Measurements from ENCODE around the gene CAMKK2. TPM values are rescaled to one million over a fixed set of nuclear protein-coding genes. Genes with fewer than 3 reads are reported as not detected.
"Not testable (repeated sequence)": the region's sequence is repeated elsewhere in the genome, so short reads cannot be mapped to it uniquely, and the experiment has no call there.

The CAMKK2 gene
- total RNA-seq, 2 experiments from 2014 or later, result 21.1 to 27.6 TPM

GRCh38 chr12:121301876-121302275, 5.4 kb upstream of the CAMKK2 start:
- Histone ChIP-seq H3K27ac (ENCODE audit: low read depth, low read length, poor library complexity, severe bottlenecking) (no peak overlapping the region), H2AFZ (ENCODE audit: low read length) (no peak overlapping the region), H3K9me3 (ENCODE audit: low read length) (no peaks in the 10 kb centered on the region), H3K79me2 (ENCODE audit: insufficient read depth, low read depth, low read length) (no peaks in the 10 kb centered on the region), H3K4me1 (ENCODE audit: insufficient read depth, low read length, poor library complexity, severe bottlenecking) (peaks cover 27% of the 10 kb centered on the region), H3K9me2 (ENCODE audit: insufficient read depth, low read length) (no peaks in the 10 kb centered on the region), H3K4me2 (ENCODE audit: low read length) (no peak overlapping the region), H3K4me3 (ENCODE audit: low read depth, low read length, poor library complexity, severe bottlenecking) (no peak overlapping the region), H3K36me3 (ENCODE audit: insufficient read depth, low read length) (0 out of 2 replicates have a peak, but pooled peaks cover 4% of the 10 kb centered on the region), H4K20me1 (ENCODE audit: insufficient read depth, low read length) (no peaks in the 10 kb centered on the region)
- DNase-seq (ENCODE audit: low spot score), result no peak
- ChIA-PET POLR2A (interaction anchor here (0.6 kb wide), 1 partner anchor 23 kb away, joined by 4 read pairs; no protein-coding TSS in a partner anchor), CTCF (ENCODE audit: unreplicated experiment) (no interaction called here)
- TF ChIP-seq, protein P1, sequence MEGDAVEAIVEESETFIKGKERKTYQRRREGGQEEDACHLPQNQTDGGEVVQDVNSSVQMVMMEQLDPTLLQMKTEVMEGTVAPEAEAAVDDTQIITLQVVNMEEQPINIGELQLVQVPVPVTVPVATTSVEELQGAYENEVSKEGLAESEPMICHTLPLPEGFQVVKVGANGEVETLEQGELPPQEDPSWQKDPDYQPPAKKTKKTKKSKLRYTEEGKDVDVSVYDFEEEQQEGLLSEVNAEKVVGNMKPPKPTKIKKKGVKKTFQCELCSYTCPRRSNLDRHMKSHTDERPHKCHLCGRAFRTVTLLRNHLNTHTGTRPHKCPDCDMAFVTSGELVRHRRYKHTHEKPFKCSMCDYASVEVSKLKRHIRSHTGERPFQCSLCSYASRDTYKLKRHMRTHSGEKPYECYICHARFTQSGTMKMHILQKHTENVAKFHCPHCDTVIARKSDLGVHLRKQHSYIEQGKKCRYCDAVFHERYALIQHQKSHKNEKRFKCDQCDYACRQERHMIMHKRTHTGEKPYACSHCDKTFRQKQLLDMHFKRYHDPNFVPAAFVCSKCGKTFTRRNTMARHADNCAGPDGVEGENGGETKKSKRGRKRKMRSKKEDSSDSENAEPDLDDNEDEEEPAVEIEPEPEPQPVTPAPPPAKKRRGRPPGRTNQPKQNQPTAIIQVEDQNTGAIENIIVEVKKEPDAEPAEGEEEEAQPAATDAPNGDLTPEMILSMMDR (conservative IDR thresholded peaks at IDR 0.05; ENCODE audit: low read length), result no peak
- no peak for TF ChIP-seq EZH2phosphoT487 (IDR thresholded peaks at IDR 0.05; ENCODE audit: borderline replicate concordance, low read depth, low read length)
- BruUV-seq (replicated peaks), result no TSS peak
- intact Hi-C loops (cut with micrococcal nuclease; ENCODE audit: unreplicated experiment), result no loop called here

GRCh38 chr12:121300083-121300819, 3.7 kb upstream of the CAMKK2 start:
- BruUV-seq (replicated peaks), result no TSS peak
- DNase-seq (ENCODE audit: low spot score), result no peak
- Histone ChIP-seq H3K9me3 (ENCODE audit: low read length) (no peaks in the 10 kb centered on the region), H3K4me2 (ENCODE audit: low read length) (peak overlapping the region; percentile 56), H3K4me3 (ENCODE audit: low read depth, low read length, poor library complexity, severe bottlenecking) (no peak overlapping the region), H3K27ac (ENCODE audit: low read depth, low read length, poor library complexity, severe bottlenecking) (no peak overlapping the region), H3K9me2 (ENCODE audit: insufficient read depth, low read length) (no peaks in the 10 kb centered on the region), H3K4me1 (ENCODE audit: insufficient read depth, low read length, poor library complexity, severe bottlenecking) (peaks cover 29% of the 10 kb centered on the region), H4K20me1 (ENCODE audit: insufficient read depth, low read length) (no peaks in the 10 kb centered on the region), H3K36me3 (ENCODE audit: insufficient read depth, low read length) (no peaks in the 10 kb centered on the region), H2AFZ (ENCODE audit: low read length) (peak overlapping the region; percentile 61), H3K79me2 (ENCODE audit: insufficient read depth, low read depth, low read length) (peaks cover 10% of the 10 kb centered on the region; the same call in 1 of the 2 replicates)
- CTCF ChIA-PET (ENCODE audit: unreplicated experiment), result interaction anchor here (0.6 kb wide), 1 partner anchor 263 kb away, joined by 3 read pairs; no protein-coding TSS in a partner anchor
- POLR2A ChIA-PET, result interaction anchor here (0.6 to 1.3 kb wide), 6 partner anchors 13 to 389 kb away, joined by 3 to 8 read pairs (median 3); partner anchors contain the start of gene ANAPC5
- intact Hi-C loops (cut with micrococcal nuclease; ENCODE audit: unreplicated experiment), result no loop called here
- TF ChIP-seq EZH2phosphoT487 (IDR thresholded peaks at IDR 0.05; ENCODE audit: borderline replicate concordance, low read depth, low read length), result no peak
- TF ChIP-seq, protein P1 (conservative IDR thresholded peaks at IDR 0.05; ENCODE audit: low read length), result no peak

- Histone ChIP-seq H3K27ac (ENCODE audit: low read depth, low read length, poor library complexity, severe bottlenecking) (no peak overlapping the region), H3K9me3 (ENCODE audit: low read length) (no peaks in the 10 kb centered on the region), H3K4me3 (ENCODE audit: low read depth, low read length, poor library complexity, severe bottlenecking) (no peak overlapping the region), H2AFZ (ENCODE audit: low read length) (peak overlapping the region; percentile 61; the same call in 1 of the 2 replicates), H3K4me1 (ENCODE audit: insufficient read depth, low read length, poor library complexity, severe bottlenecking) (peaks cover 33% of the 10 kb centered on the region), H4K20me1 (ENCODE audit: insufficient read depth, low read length) (no peaks in the 10 kb centered on the region), H3K79me2 (ENCODE audit: insufficient read depth, low read depth, low read length) (peaks cover 16% of the 10 kb centered on the region), H3K36me3 (ENCODE audit: insufficient read depth, low read length) (no peaks in the 10 kb centered on the region), H3K4me2 (ENCODE audit: low read length) (peak overlapping the region; percentile 56), H3K9me2 (ENCODE audit: insufficient read depth, low read length) (no peaks in the 10 kb centered on the region)
- ChIA-PET POLR2A (interaction anchor here (1.2 to 1.3 kb wide), 2 partner anchors 13 to 53 kb away, joined by 3 to 8 read pairs; partner anchors contain the start of gene ANAPC5), CTCF (ENCODE audit: unreplicated experiment) (no interaction called here)
- DNase-seq (ENCODE audit: low spot score), result peak; percentile 38
- TF ChIP-seq, protein P1 (conservative IDR thresholded peaks at IDR 0.05; ENCODE audit: low read length), result no peak
- no peak for TF ChIP-seq EZH2phosphoT487 (IDR thresholded peaks at IDR 0.05; ENCODE audit: borderline replicate concordance, low read depth, low read length)
- no TSS peak for BruUV-seq (replicated peaks)
- intact Hi-C loops (cut with micrococcal nuclease; ENCODE audit: unreplicated experiment), result no loop called here
Measured at GRCh38 chr12:121299662-121300061, 3.2 kb upstream of the CAMKK2 start.

DNA sequence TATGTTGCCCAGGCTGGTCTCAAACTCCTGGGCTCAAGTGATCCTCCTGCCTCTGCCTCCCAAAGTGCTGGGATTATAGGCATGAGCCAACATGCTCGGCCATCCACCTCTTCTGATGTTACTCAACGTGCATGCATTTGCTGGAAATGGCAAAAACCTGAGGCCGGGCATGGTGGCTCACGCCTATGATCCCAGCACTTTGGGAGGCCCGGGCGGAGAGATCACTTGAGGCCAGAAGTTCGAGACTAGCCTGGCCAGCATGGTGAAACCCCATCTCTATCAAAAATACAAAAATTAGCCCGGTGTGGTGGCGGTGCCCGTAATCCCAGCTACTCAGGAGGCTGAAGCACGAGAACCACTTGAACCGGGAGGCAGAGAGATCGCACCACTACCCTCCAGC, 1.9 kb upstream of the CAMKK2 start:
- H3K4me3 ChIP-seq (ENCODE audit: low read depth, low read length, poor library complexity, severe bottlenecking); DNase-seq (ENCODE audit: low spot score); H3K36me3 ChIP-seq (ENCODE audit: insufficient read depth, low read length); H3K27ac ChIP-seq (ENCODE audit: low read depth, low read length, poor library complexity, severe bottlenecking); H3K9me2 ChIP-seq (ENCODE audit: insufficient read depth, low read length); BruUV-seq (replicated peaks); H3K9me3 ChIP-seq (ENCODE audit: low read length); intact Hi-C loops (cut with micrococcal nuclease; ENCODE audit: unreplicated experiment); CTCF ChIA-PET (ENCODE audit: unreplicated experiment); H2AFZ ChIP-seq (ENCODE audit: low read length); H3K4me2 ChIP-seq (ENCODE audit: low read length); H4K20me1 ChIP-seq (ENCODE audit: insufficient read depth, low read length): not testable (repeated sequence)
- POLR2A ChIA-PET, result interaction anchor here (0.7 kb wide), 1 partner anchor 32 kb away, joined by 5 read pairs; no protein-coding TSS in a partner anchor
- Histone ChIP-seq H3K4me1 (ENCODE audit: insufficient read depth, low read length, poor library complexity, severe bottlenecking) (peaks cover 38% of the 10 kb centered on the region), H3K79me2 (ENCODE audit: insufficient read depth, low read depth, low read length) (peaks cover 26% of the 10 kb centered on the region)
